ENCODE data around the gene KIF26B.
"Not testable (repeated sequence)": the region's sequence is repeated elsewhere in the genome, so short reads cannot be mapped to it uniquely, and the experiment has no call there.

Gene KIF26B

DNA sequence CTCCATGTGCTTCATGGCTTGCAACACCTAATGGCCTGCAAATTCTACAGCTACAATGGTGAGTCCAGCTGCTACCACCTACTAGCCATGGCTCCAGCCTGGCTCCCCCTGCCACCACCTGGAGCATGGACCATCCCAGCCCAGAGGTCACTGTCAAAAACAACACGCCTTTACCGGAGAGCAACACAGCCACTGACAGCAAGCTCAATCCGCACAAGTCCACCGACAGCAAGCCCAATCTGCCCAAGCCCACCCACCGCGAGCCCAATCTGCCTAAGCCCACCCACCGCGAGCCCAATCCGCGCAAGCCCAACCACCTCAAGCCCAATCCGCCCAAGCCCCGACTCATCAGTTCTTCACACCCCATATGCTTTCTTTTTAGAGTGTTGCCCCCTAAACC, 128.2 kb downstream of the KIF26B start:
- no peak for DNase-seq (ENCODE audit: low spot score)

DNA sequence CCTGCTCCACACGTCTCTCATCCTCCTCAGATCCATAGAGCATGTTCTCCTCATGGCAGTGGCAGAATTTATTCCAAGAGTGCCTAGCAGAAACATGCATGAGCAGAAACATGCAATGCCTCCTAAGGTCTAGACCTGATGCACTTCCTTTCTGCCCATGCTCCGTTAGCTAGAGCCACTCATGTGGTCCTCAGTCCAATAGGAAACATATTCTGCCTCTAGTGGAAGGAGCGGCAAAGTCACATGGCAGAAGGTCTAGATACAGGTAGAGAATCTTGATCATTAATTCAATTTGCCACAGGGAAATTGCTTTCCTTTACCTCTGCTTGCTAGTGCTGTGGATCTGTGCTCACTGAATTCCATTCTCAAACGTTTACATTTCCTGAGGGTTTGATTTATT, 130.4 kb downstream of the KIF26B start:
- no peak for DNase-seq (ENCODE audit: low spot score)

- no peak for DNase-seq (ENCODE audit: low spot score)
Observed at GRCh38 chr1:245288796-245289195, 134.0 kb downstream of the KIF26B start.

GRCh38 chr1:245290836-245291235, 136.1 kb downstream of the KIF26B start:
- DNase-seq (ENCODE audit: low spot score), result no peak

GRCh38 chr1:245291351-245291750, 136.6 kb downstream of the KIF26B start:
- DNase-seq (ENCODE audit: low spot score), result no peak

- DNase-seq (ENCODE audit: low spot score), result no peak
Observed at GRCh38 chr1:245292141-245292540, 137.4 kb downstream of the KIF26B start.

- no peak for DNase-seq (ENCODE audit: low spot score)
Observed at GRCh38 chr1:245292553-245292952, 137.8 kb downstream of the KIF26B start.

DNA sequence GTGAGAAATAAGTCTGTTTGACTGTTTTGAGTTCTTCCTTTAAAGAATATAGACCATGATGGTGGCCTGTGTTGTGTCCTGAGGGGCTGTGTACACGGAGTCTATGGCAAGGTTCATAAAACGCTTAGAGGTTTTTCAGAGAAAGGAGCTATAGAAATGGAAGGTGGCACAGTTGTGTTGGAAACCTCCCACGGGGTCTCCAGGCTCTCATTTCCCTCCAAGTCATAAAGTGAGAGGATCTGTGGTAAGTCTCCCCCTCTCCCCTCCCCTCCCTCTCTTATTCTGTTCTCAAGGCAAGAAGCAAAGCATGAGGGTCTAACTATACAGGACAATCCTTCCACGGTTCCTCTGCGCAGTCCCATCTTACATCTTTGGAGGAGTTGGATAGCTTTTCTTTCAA, 139.2 kb downstream of the KIF26B start:
- DNase-seq (ENCODE audit: low spot score), result no peak

GRCh38 chr1:245298781-245299180, 144.0 kb downstream of the KIF26B start:
- peak; percentile 67 for DNase-seq (ENCODE audit: low spot score)

GRCh38 chr1:245301162-245301580, 146.4 kb downstream of the KIF26B start:
- DNase-seq (ENCODE audit: low spot score), result no peak

- no peak for DNase-seq (ENCODE audit: low spot score)
Observed at GRCh38 chr1:245301921-245302320, 147.1 kb downstream of the KIF26B start.

GRCh38 chr1:245304698-245305097, 149.9 kb downstream of the KIF26B start:
- no peak for DNase-seq (ENCODE audit: low spot score)

DNA sequence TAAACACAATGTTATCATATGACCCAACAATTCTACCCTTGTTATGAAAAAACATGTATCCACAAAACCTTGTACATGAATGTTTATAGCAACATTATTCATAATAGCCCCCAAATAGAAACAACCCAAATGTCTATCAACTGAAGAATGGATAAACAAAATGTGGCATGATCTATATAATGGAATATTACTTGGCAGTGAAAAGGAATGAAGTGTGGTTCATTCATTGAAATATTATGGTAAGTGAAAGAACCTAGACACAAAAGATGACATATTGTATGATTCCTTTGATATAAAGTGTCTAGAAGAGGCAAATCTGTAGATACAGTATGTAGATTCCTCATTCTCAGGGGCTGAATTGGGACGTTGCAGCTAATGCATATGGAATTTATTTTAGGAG, 151.2 kb downstream of the KIF26B start:
- DNase-seq (ENCODE audit: low spot score), result no peak

DNA sequence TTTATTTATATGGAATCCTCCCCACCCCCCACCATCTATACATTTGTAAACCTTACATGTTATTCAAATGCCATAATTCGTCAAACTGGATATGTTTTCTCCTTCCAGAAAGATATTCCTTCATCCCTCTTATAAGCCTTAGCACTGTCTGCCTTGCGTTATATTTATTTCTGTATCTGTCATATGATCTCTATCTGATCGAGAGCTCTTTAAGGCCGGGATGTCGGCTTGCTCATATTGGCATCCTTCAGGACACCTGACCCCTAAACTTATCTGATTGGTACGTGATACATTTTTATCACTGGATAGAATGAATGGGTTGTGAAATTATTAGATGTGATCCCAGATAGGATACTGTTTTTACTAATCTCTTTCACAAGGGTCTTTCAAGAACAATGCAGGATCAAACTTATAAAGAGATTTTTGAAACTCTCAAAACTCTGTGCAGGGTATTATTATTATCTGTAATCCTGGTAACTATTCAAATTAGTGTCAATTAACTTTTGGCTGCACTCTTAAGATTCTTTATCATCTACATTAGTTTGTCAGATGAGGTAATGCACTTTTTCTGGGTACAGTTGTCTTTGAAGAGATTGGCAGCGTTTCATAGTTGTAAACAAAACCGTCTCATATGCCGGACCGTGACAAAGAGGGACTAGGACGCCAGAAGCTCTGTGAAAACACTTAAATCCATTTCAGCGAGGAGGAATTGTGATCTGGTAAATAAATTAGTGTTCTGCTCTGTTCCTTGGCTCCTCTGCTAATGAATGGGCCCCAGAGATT, 152.0 kb downstream of the KIF26B start:
- DNase-seq (ENCODE audit: low spot score), result no peak

DNA sequence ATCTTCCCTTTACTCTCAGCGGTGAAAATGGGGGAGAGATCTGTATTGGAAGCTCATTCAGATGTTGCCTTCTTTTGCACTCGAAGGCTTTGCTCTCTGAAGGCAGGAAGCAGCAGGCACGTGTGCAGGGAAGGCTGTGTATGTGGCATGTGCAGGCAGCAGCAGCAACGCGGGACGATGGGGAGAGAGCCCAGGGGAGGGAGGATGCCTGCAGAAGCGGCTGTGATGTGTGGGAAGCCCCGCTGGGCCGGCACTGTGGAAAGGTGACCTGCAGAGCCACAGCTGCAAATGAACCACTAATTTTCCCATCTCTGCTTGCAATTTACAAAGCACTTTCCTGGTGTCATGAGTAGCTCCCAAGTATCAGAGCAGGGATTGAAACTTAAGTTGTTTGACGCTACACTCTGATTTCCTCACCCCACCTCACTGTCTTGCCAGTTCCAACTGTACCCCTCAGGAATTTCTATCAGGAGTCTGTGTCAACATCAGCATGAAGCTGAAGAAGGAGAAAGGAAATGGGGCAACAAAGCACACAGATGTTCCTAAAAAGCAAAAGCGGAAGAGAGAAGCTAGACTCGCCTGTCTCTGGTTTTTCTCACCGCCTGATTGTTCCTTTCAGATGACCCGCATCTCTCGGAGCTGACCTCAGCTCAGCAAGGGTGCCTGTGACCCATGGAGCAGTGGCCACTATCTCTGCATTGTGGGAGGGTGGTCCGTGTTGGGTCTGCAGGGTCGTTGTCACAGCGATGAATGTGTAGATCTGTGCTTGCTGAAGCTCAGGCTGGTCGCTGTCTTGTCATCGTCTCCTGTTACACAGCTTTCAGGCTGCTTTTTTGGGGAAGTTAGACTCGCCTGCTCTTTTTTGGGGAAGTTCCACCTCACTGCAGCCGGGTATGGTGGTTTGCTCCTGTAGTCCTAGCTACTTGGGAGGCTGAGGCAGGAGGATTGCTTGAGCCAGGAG, 156.1 kb downstream of the KIF26B start:
- peak; percentile 51 for DNase-seq (ENCODE audit: low spot score)

DNA sequence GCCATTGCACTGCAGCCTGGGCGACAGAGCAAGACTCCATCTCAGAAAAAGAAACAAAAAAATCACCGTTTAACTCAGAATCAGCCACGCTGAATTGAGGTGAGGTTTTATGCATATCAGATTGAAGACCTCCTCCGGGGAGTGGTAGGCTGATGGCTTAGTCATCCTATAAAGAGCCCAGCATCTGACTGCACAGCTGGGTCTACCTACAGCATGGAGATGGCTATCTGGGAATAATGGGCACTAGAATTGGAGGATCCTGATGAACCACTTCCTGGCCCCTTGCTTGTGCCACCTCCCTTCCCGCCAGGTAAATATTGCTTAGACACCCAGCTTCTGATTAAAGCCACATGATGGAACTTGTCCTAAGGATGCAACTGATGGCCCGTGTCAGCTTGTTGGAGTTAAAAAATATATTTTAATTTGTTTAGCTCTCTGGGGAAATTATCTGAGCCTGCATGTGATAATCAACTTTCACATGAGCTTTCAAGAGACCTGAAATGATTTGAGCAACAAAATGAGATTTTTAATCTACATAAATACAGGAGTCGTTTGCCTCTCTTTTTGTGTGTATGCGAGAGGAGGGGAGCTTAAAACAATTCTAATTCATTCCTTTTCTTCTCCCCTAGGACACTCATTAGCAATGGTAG, 157.2 kb downstream of the KIF26B start:
- DNase-seq (ENCODE audit: low spot score), result no peak

GRCh38 chr1:245313576-245313975, 158.8 kb downstream of the KIF26B start:
- no peak for DNase-seq (ENCODE audit: low spot score)

DNA sequence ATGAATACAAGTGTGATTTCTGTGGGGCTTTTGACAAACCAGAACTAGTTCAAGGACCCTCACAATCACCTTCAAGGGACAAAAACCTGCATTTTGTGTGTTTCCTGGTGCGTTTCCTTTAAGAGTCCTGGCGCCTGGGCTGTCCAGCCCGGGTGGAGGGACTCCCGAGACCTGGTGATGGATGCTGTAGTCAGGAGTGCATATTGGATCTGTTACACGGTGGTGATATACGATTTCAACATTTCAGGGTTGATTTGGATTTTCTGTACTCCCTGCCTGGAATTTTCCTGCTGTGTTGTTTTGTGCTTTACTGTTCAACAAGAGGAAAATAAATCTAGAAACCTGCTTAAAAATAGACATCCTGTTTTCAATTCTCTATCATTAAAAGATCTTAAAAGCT, 162.0 kb downstream of the KIF26B start:
- DNase-seq (ENCODE audit: low spot score), result no peak

DNA sequence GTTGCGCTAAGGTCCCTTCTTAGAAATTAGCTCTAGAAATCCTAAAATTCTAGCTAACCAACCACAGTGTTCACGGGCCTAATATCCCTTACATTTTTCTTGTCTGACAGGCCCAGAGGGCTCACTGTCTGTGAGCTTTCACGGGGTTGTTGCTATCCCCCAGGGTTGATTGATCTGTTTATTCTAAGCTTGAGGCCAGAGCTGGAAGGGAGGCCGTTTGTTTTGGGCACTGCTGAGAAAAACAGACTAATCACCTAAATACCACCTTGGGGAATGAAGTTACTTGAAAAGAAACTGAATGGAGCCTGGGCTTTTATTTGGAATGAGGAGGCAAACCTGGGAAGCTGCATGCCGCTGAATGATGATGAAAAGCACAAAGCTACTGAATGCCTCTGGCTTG, 162.4 kb downstream of the KIF26B start:
- DNase-seq (ENCODE audit: low spot score), result no peak

DNA sequence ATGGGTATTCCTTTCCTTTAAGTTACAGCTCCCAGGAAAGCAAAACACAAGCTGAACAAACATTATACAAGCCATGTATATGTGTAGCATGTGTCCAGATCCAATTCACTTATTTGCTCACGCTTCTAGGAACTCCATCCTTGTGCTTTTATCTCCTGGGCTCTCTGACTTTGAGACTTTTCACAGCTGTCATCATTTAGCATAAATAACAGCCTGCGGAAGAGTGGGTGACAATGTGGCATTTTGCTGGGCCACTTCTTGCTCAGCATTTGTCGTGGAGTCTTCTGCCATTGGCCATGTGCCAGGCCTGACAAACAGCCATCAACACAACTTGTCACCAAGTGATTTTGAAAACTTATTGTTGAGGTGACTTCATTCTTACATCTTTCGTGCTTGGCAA, 164.3 kb downstream of the KIF26B start:
- no peak for DNase-seq (ENCODE audit: low spot score)

- no peak for DNase-seq (ENCODE audit: low spot score)
Observed at GRCh38 chr1:245322673-245323072, 167.9 kb downstream of the KIF26B start.

- DNase-seq (ENCODE audit: low spot score), result not testable (repeated sequence)
Observed at GRCh38 chr1:245323765-245324164, 169.0 kb downstream of the KIF26B start.

Measured in Ammon's horn (tissue), 1 donor.